Small intestine (tissue), 7 donors: ENCODE measurements around the gene MYO9B. TPM values are rescaled to one million over a fixed set of nuclear protein-coding genes. Genes with fewer than 3 reads are reported as not detected.
A peak's percentile ranks its signal among the peaks of the same experiment; 100 is the strongest.
"Not testable (repeated sequence)": the region's sequence is repeated elsewhere in the genome, so short reads cannot be mapped to it uniquely, and the experiment has no call there.

Experiments used
- DNase-seq, 2 donors: peaks; one replicate each; pipeline versions ENCODE4 v3.0.0 to v3.0.0-alpha.2; 2013
- FAIRE-seq: peaks from 2 replicates; lab custom pipeline; 2012; peaks lifted over from hg19 to GRCh38; lab: Jason Lieb, UNC
- H3K27ac ChIP-seq, 3 donors: one replicate each; pipeline ENCODE4 v1.5.1; 2013; ENCODE audit warnings: low read length in 2 of 3, mild to moderate bottlenecking in 2 of 3, control low read depth in 1 of 3, inconsistent platforms in 1 of 3, low read depth in 1 of 3, moderate library complexity in 1 of 3
- H3K27me3 ChIP-seq, 3 donors: one replicate each; pipeline ENCODE4 v1.6.1; 2013; ENCODE audit warnings: low read length in 3 of 3, inconsistent platforms in 1 of 3; ENCODE audit not compliant: control insufficient read depth in 3 of 3, insufficient read depth in 3 of 3
- H3K36me3 ChIP-seq, 3 donors: one replicate each; pipeline ENCODE4 v1.6.1; 2013; ENCODE audit warnings: low read length in 3 of 3, inconsistent platforms in 1 of 3, low read depth in 1 of 3, mild to moderate bottlenecking in 1 of 3, moderate library complexity in 1 of 3; ENCODE audit not compliant: control insufficient read depth in 3 of 3, insufficient read depth in 2 of 3
- H3K4me1 ChIP-seq, 3 donors: one replicate each; pipeline ENCODE4 v1.6.1; 2013; ENCODE audit warnings: low read length in 2 of 3, inconsistent platforms in 1 of 3, low read depth in 1 of 3, mild to moderate bottlenecking in 1 of 3, moderate library complexity in 1 of 3; ENCODE audit not compliant: control insufficient read depth in 3 of 3, insufficient read depth in 2 of 3
- H3K4me3 ChIP-seq, 3 donors: one replicate each; pipeline ENCODE4 v1.5.1; 2013; ENCODE audit warnings: low read length in 3 of 3, control low read depth in 1 of 3, inconsistent platforms in 1 of 3, low read depth in 1 of 3, mild to moderate bottlenecking in 1 of 3, moderate library complexity in 1 of 3
- H3K9me3 ChIP-seq, 2 donors: one replicate each; pipeline ENCODE4 v1.6.1; 2013; ENCODE audit warnings: low read depth in 1 of 2, low read length in 1 of 2; ENCODE audit not compliant: control insufficient read depth in 2 of 2, insufficient read depth in 1 of 2
- WGBS, 3 donors: extraction: QIAGEN DNeasy Blood & Tissue Kit; methylation state at CpG; one replicate each; pipeline ENCODE4 v1.1.7; 2013; 5-methylcytosine and 5-hydroxymethylcytosine counted together
- polyA plus RNA-seq, 4 donors: library from polyadenylated mRNA; stranded (reverse) in 3 of 4; unstranded in 1 of 4; fragments of 200-250 nt in 3 of 4; fragments of 120-200 nt in 1 of 4; gene quantifications; one replicate each; pipeline versions ENCODE4 v1.2.1 to v1.2.3, GENCODE V29; 2013
- donor health status: healthy with polysubstance abuse.
- donor health status: control.
- donor health status: control.
- donor health status: Bipolar disorder and iron deficiency.
- donor health status: healthy.

The MYO9B gene
- polyA plus RNA-seq, 4 donors = 31.6 to 62.1 (median 47.9) TPM

DNA sequence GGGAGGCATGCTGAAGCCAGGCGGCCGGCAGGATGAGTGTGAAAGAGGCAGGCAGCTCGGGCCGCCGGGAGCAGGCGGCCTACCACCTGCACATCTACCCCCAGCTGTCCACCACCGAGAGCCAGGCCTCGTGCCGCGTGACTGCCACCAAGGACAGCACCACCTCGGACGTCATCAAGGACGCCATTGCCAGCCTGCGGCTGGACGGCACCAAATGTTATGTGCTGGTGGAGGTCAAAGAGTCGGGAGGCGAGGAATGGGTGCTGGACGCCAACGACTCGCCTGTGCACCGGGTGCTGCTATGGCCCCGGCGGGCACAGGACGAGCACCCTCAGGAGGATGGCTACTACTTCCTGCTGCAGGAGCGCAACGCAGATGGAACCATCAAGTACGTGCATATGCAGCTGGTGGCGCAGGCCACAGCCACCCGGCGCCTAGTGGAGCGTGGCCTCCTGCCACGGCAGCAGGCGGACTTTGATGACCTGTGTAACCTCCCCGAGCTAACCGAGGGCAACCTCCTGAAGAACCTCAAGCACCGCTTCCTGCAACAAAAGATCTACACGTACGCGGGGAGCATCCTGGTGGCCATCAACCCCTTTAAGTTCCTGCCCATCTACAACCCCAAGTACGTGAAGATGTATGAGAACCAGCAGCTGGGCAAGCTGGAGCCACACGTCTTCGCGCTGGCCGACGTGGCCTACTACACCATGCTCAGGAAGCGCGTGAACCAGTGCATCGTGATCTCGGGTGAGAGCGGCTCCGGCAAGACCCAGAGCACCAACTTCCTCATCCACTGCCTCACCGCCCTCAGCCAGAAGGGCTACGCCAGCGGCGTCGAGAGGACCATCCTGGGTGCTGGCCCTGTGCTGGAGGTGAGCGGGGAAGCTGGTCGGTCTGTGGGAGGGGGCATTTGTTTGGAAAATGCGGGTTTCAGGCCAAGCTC is 26.4 kb downstream of the MYO9B start:
- Histone ChIP-seq H3K36me3 (peaks cover 7 to 58% (median 10%) of the 10 kb centered on the region in 3 donors), H3K4me1 (peaks cover 0 to 5% (median 2%) of the 10 kb centered on the region in 3 donors), H3K27me3 (no peaks in the 10 kb centered on the region), H3K9me3 (peaks cover 0 to 11% of the 10 kb centered on the region in 2 donors), H3K27ac (no peak overlapping the region), H3K4me3 (no peak overlapping the region)
- 94 to 98% (median 95%) methylated on average over 58 to 59 of the region's 59 CpGs for WGBS, 3 donors
- DNase-seq (no peak), FAIRE-seq (no peak)

GRCh38 chr19:17103177-17103576 is 27.6 kb downstream of the MYO9B start:
- peaks cover 0 to 11% of the 10 kb centered on the region in 2 donors for H3K9me3 ChIP-seq
- no peak overlapping the region for H3K4me3 ChIP-seq
- no peak overlapping the region for H3K27ac ChIP-seq
- no peaks in the 10 kb centered on the region for H3K27me3 ChIP-seq
- no peak for DNase-seq
- peaks cover 7 to 71% (median 10%) of the 10 kb centered on the region in 3 donors for H3K36me3 ChIP-seq
- WGBS, 3 donors = 69 to 90% (median 83%) methylated on average over 3 of the region's 3 CpGs
- no peak for FAIRE-seq
- H3K4me1 ChIP-seq = no peaks in the 10 kb centered on the region

DNA sequence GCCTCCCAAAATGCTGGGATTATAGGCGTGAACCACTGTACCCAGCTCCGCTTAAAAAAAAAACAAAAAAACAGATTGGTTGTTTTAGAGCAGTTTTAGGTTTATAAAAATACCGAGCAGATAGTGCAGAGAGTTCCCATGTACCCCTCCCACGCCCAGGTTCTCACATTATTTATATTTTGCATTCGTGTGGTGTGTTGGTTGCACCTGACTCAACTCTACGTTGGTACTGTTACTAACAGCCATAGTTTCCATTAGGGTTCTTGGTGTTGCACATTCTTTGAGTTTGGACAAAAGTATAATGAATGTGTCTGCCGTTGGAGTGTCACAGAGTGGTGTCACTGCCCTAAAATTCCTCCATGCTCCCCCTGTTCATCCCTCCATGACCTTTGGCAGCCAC is 29.1 kb downstream of the MYO9B start:
- H3K36me3 ChIP-seq = peaks cover 7 to 73% (median 10%) of the 10 kb centered on the region in 3 donors
- peaks cover 0 to 11% of the 10 kb centered on the region in 2 donors for H3K9me3 ChIP-seq
- FAIRE-seq = no peak
- 78 to 85% (median 85%) methylated on average over 7 of the region's 7 CpGs for WGBS, 3 donors
- no peak overlapping the region for H3K4me3 ChIP-seq
- DNase-seq = no peak
- no peak overlapping the region for H3K27ac ChIP-seq
- no peaks in the 10 kb centered on the region for H3K4me1 ChIP-seq
- H3K27me3 ChIP-seq = no peaks in the 10 kb centered on the region

- Histone ChIP-seq H3K27ac (no peak overlapping the region), H3K36me3 (peaks cover 10 to 79% (median 10%) of the 10 kb centered on the region in 3 donors), H3K4me1 (no peaks in the 10 kb centered on the region), H3K4me3 (no peak overlapping the region), H3K27me3 (no peaks in the 10 kb centered on the region), H3K9me3 (peaks cover 0 to 11% of the 10 kb centered on the region in 2 donors)
- DNase-seq (no peak), FAIRE-seq (no peak)
- 71 to 88% (median 83%) methylated on average over 3 of the region's 3 CpGs for WGBS, 3 donors
These were observed 30.0 kb downstream of the MYO9B start for GRCh38 chr19:17105556-17105955.

GRCh38 chr19:17106964-17107363 is 31.4 kb downstream of the MYO9B start:
- H3K4me3 ChIP-seq, H3K27me3 ChIP-seq, DNase-seq, FAIRE-seq, H3K4me1 ChIP-seq: not testable (repeated sequence)
- peak overlapping the region in 1 of 3 donors; percentile 86 for H3K27ac ChIP-seq
- H3K36me3 ChIP-seq = peaks cover 7 to 78% (median 10%) of the 10 kb centered on the region in 3 donors
- H3K9me3 ChIP-seq = peaks cover 0 to 11% of the 10 kb centered on the region in 2 donors
- 93 to 100% (median 97%) methylated on average over 4 of the region's 4 CpGs for WGBS, 3 donors

DNA sequence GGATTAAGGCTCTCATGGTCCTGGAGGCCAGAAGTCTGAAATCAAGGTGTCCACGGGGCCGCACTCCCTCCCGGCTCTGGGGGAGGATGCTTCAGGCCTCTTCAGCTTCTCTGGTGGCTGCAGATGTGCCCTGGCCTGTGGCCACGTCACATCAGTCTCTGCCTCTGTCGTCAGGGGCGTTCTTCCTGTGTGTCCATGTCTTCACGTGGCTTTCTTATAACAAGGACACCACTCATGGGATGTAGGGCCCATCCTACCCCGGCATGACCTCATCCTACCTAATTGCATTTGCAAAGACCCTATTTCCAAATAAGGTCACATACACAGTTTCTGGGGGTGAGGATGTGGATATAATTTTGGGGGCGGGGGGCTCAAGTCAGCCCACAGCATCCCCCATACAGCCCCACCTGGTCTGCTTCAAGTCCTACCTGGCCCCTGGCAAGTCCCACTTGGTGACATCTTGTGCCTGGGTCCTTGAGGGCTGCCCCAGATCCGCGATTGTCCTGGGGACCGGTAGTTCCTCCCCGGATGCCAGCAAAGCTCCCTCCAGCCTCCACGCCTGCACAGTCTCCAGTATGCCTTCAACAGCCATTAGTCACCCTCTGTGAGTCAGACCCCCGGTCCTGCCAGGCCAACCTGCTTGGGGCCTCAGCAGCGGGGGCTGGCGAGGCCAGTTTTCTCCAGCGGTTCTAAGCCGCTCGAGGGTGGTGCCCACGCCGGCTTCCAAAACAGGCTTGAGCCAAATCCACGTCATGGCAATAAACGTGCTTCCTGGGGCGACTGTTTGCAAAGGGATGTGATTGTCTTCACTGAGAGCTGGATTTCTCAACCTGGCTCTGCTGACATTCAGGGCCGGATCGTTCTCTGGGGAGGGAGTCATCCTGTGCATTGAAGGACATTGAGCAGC is 32.2 kb downstream of the MYO9B start:
- no peaks in the 10 kb centered on the region for H3K4me1 ChIP-seq
- H3K27ac ChIP-seq = peak overlapping the region in 2 of 3 donors; percentile 42 to 86
- peaks cover 0 to 6% of the 10 kb centered on the region in 2 donors for H3K9me3 ChIP-seq
- no peaks in the 10 kb centered on the region for H3K27me3 ChIP-seq
- peaks cover 2 to 78% (median 6%) of the 10 kb centered on the region in 3 donors for H3K36me3 ChIP-seq
- no peak for DNase-seq
- WGBS, 3 donors = 48 to 73% (median 56%) methylated on average over 27 of the region's 27 CpGs
- no peak for FAIRE-seq
- no peak overlapping the region for H3K4me3 ChIP-seq

- H3K36me3 ChIP-seq = peaks cover 0 to 78% (median 5%) of the 10 kb centered on the region in 3 donors
- peak overlapping the region in 1 of 3 donors; percentile 86 for H3K27ac ChIP-seq
- FAIRE-seq = no peak
- DNase-seq = no peak
- WGBS, 3 donors = 72 to 86% (median 83%) methylated on average over 4 of the region's 4 CpGs
- no peak overlapping the region for H3K4me3 ChIP-seq
- H3K4me1 ChIP-seq = no peaks in the 10 kb centered on the region
- H3K27me3 ChIP-seq = no peaks in the 10 kb centered on the region
- peaks cover 0 to under 1% of the 10 kb centered on the region in 2 donors for H3K9me3 ChIP-seq
These were observed 32.8 kb downstream of the MYO9B start for GRCh38 chr19:17108453-17108784.

DNA sequence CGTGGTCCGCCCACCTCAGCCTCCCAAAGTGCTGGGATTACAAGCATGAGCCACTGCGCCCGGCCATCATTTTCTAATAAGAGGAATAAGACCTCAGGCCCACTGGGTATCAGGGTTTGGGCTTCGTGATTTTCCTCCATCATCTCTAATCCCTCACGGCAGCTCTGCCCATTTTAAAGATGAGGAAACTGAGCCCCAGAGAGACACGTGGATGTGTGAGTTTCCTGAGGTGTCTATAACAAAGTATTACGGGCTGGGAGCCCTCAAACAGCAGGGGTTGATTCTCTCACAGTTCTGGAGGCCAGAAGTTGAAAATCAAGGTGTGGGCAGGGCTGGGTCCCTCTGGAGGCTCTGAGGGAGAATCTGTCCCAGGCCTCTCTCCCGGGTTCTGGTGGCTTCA is 33.7 kb downstream of the MYO9B start:
- 87 to 90% (median 88%) methylated on average over 9 of the region's 9 CpGs for WGBS, 3 donors
- no peaks in the 10 kb centered on the region for H3K4me1 ChIP-seq
- H3K9me3 ChIP-seq = no peaks in the 10 kb centered on the region
- FAIRE-seq = no peak
- H3K27ac ChIP-seq = peak overlapping the region in 2 of 3 donors; percentile 34 to 52
- no peak overlapping the region for H3K4me3 ChIP-seq
- no peaks in the 10 kb centered on the region for H3K27me3 ChIP-seq
- no peak for DNase-seq
- H3K36me3 ChIP-seq = peaks cover 0 to 76% (median 2%) of the 10 kb centered on the region in 3 donors
